NCI-H2171 treated with DMSO at 0.1 percent for 48 hours (cell line): ENCODE measurements around the gene COMMD1.
"Not testable (repeated sequence)": the region's sequence is repeated elsewhere in the genome, so short reads cannot be mapped to it uniquely, and the experiment has no call there.

Experiments
- DNase-seq: peaks from one replicate; lab custom pipeline; 2025; lab: John Stamatoyannopoulos, UW

The COMMD1 gene

DNA sequence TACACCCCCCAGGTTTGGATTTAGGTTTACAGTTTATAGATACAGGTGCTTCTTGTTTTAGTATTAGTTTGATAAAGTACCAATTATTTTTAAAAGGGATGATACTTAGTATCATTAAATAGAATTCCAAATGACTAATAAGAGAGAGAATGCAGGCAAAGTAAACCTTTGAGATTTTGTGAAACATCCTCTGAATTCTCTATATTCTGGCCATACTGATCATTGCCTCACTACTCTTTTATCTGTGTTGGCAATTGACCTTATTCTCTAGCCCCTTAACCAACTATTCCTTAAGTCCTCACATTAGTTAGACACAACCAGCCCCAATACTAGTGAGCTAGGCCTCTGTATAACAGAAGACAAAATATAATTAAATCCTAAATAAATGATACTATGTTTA lies 125.4 kb downstream of the COMMD1 start:
- DNase-seq = no peak

DNA sequence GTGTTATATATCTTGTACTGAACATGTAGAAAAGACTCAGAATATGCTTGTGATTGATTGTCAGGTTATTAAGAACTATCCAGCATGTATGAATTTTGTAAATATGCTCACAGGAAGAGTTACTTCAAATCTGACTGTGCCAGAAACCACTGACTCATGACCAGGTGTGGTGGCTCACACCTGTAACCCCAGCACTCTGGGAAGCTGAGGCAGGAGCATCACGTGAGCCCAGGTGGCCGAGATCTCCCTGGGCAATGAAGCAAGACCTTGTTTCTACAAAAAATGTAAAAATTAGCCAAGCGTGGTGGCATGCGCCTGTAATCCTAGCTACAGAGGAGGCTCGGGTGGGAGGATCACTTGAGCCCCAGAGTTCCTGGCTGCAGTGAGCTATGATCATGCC lies 126.6 kb downstream of the COMMD1 start:
- DNase-seq = no peak

- peak; percentile 11 for DNase-seq
Measured at GRCh38 chr2:62034715-62035114, 129.2 kb downstream of the COMMD1 start.

DNA sequence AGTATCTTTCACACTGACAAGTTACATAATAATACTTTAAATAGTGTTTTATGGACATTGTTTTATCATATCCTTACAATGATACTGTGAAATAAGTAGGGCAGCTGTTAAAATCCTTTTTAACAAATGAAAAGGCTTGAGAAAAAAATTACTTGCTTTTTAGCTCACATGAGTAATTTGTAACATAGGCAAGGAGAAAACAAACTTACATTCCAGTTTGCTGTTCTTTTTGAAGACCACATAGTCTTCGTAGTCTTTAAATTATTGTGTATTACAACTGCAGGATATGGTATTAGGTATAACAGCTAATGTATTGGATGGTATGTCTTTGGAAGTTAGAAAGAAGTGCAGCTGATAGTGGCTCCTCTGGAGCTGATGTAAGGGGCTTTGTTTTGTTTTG lies 130.8 kb downstream of the COMMD1 start:
- DNase-seq = no peak

GRCh38 chr2:62036761-62037250 lies 131.3 kb downstream of the COMMD1 start:
- DNase-seq = no peak

DNA sequence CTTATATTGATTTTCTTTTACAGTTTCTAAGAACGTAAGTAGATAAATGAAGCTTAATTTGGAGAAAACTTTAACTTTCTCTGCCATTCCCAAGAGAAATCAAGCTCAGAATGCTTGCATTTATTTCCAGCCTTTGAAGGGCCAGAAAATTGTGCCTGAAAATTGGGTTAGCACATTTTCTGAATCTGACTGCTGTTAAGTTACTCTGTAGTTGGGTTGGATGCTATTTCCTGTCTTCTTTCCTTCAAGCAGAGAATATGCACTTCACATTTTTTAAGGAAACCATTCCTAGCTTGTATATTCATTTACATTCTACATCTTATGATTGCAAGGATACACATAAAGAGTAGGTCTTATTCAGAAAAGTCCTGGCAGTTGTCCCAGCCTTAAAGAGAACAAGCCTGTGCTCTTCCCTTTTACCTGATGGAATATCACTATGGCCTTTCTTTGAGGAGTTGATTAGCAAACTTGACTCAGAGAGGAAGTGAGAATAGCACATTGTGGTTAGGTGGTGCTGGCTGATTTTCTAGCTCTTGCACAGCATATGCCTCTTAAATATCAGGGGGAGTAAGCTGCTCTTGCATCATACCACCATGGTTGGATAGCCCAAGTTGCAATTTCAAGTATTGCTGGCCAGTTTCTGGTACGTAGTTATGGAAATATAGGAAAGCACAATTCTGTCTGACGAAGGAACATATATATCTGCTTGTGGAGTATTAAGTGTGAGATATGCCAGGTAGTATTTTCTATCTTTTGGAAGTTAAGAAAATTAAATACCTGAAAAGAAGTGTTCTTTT lies 133.7 kb downstream of the COMMD1 start:
- DNase-seq = no peak

- DNase-seq = no peak
Measured at GRCh38 chr2:62040926-62041325, 135.5 kb downstream of the COMMD1 start.

DNA sequence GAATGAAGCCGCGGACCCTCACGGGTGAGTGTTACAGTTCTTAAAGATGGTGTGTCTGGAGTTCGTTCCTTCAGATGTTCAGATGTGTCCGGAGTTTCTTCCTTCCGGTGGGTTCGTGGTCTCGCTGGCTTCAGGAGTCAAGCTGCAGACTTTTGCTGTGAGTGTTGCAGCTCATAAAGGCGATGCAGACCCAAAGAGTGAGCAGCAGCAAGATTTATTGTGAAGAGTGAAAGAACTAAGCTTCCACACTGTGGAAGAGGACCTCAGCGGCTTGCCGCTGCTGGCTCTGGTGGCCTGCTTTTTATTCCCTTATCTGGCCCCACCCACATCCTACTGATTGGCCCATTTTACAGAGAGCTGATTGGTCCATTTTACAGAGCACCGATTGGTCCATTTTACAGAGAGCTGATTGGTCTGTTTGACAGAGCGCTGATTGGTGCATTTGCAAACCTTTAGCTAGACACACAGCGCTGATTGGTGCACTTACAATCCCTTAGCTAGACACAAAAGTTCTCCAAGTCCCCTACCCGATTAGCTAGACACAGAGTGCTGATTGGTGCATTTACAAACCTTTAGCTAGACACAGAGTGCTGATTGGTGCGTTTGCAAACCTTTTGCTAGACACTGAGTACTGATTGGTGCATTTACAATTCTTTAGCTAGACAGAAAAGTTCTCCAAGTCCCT lies 136.4 kb downstream of the COMMD1 start:
- not testable (repeated sequence) for DNase-seq

DNA sequence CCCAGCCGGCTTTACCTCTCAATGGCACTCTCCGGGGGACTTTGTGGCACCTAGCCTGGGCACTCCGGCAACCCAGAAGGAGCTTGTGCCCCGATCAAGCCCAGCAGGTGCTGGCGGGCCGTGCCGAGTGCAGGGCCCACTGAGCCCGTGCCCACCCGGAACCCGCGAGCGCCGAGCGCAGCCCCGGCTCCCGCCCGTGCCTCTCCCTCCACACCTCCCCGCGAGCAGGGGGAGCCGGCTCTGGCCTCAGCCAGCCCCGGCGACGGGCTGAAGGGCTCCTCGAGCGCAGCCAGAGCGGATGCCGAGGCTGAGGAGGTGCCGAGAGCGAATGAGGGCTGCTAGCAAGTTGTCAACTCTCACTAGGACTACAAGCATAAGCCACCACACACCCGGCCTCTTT lies 136.9 kb downstream of the COMMD1 start:
- DNase-seq = no peak

GRCh38 chr2:62042944-62043343 lies 137.5 kb downstream of the COMMD1 start:
- DNase-seq = no peak

DNA sequence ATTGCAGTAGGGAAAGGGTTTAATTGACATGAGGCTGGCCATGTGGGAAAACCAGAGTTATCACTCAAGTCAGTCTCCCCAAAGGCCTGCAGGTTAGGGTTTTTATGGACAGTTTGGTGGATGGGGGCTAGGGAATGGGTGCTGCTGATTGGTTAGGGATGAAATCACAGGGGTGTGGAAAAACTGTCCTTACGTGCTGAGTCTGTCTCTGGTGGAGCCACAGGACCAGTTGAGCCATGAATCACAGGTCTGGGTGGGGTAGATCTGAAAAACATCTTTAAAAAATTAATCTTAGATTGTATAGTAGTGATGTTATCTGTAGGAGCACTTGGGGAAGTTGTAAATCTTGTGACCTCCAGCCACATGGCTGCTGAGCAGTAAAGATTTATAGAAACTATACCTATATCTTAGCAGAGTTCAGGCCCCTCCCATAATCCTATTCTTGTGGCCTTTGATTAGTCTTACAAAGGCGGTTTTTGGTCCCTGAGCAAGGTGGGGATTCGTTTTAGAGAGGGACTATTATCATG lies 139.6 kb downstream of the COMMD1 start:
- DNase-seq = no peak

GRCh38 chr2:62046141-62046540 lies 140.7 kb downstream of the COMMD1 start:
- no peak for DNase-seq

DNA sequence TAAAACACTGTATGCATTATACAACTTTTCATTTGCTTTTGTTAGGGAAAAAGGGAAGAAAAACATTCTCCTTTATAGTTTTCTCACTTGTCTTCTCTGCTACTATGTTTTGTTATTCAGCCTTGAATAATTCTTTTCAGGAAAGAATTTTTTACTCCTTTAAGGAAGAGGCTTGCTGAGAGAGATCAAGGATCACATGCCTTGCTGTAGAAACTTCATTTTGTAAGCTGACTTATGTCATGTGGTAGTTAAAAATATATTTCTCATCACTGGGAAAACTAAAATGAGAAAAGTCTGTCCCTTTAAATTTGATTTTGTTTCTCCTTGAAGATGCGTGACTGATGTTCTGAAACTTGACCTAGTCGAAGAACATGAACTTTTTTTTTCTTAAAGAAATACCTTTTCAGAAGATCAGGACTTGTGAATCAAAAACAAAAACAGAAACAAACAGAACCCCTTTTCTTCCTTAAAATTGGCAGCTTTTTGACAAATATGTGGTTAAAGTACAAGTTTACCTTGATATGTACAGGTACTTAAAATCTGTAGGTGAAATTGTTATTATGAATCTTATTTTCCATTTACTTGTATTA lies 145.1 kb downstream of the COMMD1 start:
- DNase-seq = no peak

- DNase-seq = peak; percentile 52
Measured at GRCh38 chr2:62054029-62054791, 148.7 kb downstream of the COMMD1 start.

DNA sequence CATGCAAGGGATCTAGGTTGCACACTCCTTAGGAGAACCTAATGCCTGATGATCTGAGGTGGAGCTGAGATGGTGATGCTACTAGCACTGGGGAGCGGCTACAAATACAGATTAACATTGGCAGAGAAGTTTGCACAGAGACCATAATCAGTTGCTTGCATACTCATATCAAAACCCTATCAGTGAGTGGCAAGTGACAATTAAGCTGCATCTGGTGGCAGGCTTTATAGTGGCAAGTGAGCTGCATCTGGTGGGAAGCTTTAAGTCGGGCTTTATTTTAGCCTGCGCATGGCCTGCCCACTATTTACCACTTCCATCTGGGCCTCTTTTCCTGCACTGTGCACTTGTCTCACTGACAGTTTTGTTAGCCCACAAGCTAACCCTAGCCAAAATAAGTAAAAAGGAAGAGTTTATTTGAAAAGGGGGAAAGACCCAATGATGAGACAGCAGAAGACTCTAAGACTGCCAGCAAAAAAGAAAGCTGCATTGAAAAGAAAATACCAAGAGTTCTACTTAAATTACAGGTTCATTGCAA lies 149.5 kb downstream of the COMMD1 start:
- no peak for DNase-seq

DNA sequence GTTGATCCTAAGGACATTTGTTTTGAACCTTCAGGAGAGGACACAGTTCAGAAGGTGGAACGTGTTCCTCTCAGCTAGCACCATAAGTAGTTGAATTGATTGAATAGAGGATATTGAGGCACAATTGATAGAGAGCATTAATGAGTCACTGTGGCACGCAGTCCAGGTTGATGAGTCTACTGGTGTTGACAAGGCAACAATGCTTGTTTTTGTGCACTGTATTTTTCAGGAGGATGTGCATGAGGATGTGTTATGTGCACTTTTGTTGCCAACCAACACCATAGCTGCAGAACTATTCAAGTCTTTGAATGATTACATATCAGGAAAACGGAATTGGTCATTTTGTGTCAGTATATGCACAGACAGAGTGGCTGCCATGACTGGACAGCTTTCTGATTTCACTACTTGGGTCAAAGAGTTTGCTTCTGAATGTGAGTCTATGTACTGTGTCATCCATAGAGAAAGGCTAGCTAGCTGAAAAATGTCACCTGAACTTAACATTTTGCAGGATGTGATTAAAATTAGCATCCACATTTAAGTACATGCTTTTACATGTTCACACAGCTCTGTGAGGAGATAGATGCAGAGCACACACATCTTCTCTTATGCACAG lies 150.4 kb downstream of the COMMD1 start:
- DNase-seq = no peak

DNA sequence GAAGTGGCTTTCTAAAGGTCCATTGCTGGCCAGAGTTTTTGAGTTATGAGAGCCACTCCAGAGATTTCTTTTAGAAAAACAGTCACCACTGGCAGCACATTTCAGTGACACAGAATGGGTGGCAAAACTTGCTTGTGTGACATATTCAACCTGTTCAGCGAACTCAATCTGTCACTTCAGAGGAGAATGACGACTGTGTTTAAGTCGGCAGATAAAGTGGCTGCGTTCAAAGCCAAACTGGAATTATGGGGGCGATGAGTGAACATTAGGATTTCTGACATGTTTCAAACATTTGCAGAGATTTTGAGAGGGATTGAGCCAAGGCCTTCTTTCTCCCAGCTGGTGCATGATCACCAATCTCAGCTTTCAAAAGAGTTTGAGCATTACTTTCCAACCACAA lies 150.9 kb downstream of the COMMD1 start:
- no peak for DNase-seq

DNA sequence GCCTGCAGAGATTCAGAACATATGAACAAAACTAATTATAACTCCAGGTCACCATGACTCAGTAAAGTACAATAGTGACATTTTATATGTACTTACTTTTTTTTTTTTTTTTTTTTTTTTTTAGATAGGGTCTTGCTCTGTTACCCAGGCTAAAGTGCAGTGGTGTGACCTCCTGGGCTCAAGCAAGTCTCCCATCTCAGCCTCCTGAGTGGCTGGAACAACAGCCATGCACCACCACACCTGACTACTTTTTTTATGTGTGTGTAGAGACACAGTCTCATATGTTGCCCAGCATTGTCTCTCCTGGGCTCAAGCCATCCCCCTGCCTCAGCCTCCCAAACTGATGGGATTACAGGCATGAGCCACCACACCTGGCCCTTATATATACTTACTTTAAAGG lies 159.8 kb downstream of the COMMD1 start:
- DNase-seq = no peak

- no peak for DNase-seq
Measured at GRCh38 chr2:62071126-62071598, 165.7 kb downstream of the COMMD1 start.

DNA sequence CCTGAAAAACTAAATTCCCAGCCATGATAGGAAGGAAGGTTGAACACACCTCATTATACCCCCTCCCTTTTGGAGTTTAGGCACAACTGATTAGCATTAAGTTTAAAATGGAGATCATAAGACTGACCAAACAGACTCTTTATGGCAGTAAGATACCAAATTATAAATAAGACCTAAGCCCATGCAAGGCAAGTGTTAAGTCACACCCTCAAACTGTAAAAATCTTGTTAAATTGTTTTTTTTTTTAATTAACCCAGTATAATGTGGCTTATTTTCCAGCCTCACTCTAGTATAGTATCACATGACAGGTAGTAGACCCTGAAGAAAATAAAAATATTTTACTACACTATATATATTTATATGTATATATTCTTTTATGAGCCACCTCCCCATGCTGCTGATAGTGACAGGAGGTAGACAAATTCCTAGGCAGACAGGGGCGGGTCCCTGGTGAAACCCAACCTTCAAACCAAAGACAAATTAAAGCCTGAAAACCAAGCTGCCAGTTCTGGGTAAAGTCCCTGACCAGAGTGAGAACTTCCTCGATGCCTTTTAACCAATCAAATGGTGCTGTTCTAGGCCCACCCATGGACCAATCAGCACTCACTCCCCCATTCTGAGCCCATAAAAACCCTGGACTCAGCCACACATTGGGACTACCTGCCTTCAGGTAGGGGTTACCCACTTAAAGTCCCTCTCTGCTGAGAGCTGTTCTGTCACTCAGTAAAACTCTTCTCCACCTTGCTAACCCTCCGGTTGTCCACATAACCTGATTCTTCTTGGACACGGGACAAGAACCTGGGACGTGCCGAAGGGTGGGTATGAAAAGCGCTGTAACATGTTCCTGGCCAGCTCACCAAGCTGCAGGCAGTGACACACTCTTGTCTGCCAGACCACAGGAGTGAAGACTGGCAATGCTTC lies 166.5 kb downstream of the COMMD1 start:
- no peak for DNase-seq
